GM21737 (cell line): ENCODE measurements around the gene ZNF722.
"Not testable (repeated sequence)": the region's sequence is repeated elsewhere in the genome, so short reads cannot be mapped to it uniquely, and the experiment has no call there.

Experiments
- ATAC-seq: cut with Tn5 transposase; IDR thresholded peaks from one replicate; pipeline ENCODE4 v1.9.1; 2021; ENCODE audit warnings: mild to moderate bottlenecking, moderate library complexity; ENCODE audit not compliant: unreplicated experiment

Gene ZNF722

GRCh38 chr7:63998549-63998948 lies at the start of gene ZNF722:
Gene ZNF722 (plus strand): TSS chr7:63998849. CDS start chr7:63998962, 113 bp downstream.
- ATAC-seq, result no peak

GRCh38 chr7:63953181-63953580 lies 45.5 kb upstream of the ZNF722 start:
- ATAC-seq, result no peak

- ATAC-seq, result no peak
Observed at GRCh38 chr7:63968629-63969028, 30.0 kb upstream of the ZNF722 start.

GRCh38 chr7:64015496-64015895 lies 16.8 kb downstream of the ZNF722 start:
- not testable (repeated sequence) for ATAC-seq

- no peak for ATAC-seq
Observed at GRCh38 chr7:64035388-64035787, 36.7 kb downstream of the ZNF722 start.

GRCh38 chr7:64037095-64037494 lies 38.4 kb downstream of the ZNF722 start:
- ATAC-seq, result no peak

GRCh38 chr7:64045301-64046040 lies 46.8 kb downstream of the ZNF722 start, which contains the start of gene ZNF727:
Gene ZNF727 (plus strand): TSS chr7:64045434. CDS start chr7:64045622, 188 bp downstream.
- ATAC-seq, result no peak

GRCh38 chr7:64046041-64046389 lies 47.4 kb downstream of the ZNF722 start:
- ATAC-seq, result no peak
